Tibial nerve (tissue), 4 donors: ENCODE data around the gene SYNPO2. TPM values are rescaled to one million over a fixed set of nuclear protein-coding genes. Genes with fewer than 3 reads are reported as not detected.

Experiments
- DNase-seq, 2 donors: peaks; one replicate each; pipeline ENCODE4 v3.0.0-alpha.2; 2019; ENCODE audit warnings: low spot score in 2 of 2
- H3K27ac ChIP-seq, 4 donors: fragments of 200-600 bp; sonication (generic) in 3 of 4; one replicate each; pipeline ENCODE4 v1.5.1; 2017 to 2019; ENCODE audit warnings: mild to moderate bottlenecking in 1 of 4
- H3K27me3 ChIP-seq, 2 donors: fragments of 200-600 bp; sonication (generic) in 1 of 2; one replicate each; pipeline versions ENCODE4 v1.5.1 to v1.6.0; 2017 to 2019
- H3K36me3 ChIP-seq, 3 donors: fragments of 200-600 bp; sonication (generic); one replicate each; pipeline ENCODE4 v1.5.1; 2018 to 2019
- H3K4me1 ChIP-seq, 4 donors: fragments of 200-600 bp; sonication (generic) in 3 of 4; one replicate each; pipeline ENCODE4 v1.5.1; 2017 to 2019
- H3K4me3 ChIP-seq, 4 donors: fragments of 200-600 bp; sonication (generic) in 3 of 4; one replicate each; pipeline ENCODE4 v1.5.1; 2017 to 2019; ENCODE audit warnings: mild to moderate bottlenecking in 1 of 4, moderate library complexity in 1 of 4
- H3K9me3 ChIP-seq, 4 donors: fragments of 200-600 bp; sonication (generic) in 3 of 4; one replicate each; pipeline ENCODE4 v1.5.1; 2017 to 2019
- EP300 ChIP-seq, 2 donors: sonication (generic); formaldehyde crosslinking; IDR thresholded peaks; one replicate each; pipeline ENCODE4 v1.6.1; 2017; ENCODE audit warnings: antibody characterized with exemption in 2 of 2, mild to moderate bottlenecking in 1 of 2
- POLR2A ChIP-seq, 2 donors: fragments of 450-650 bp; IDR thresholded peaks; one replicate each; pipeline ENCODE4 v1.6.1; 2017; ENCODE audit warnings: antibody characterized with exemption in 2 of 2, mild to moderate bottlenecking in 2 of 2, moderate library complexity in 2 of 2
- WGBS, 2 donors: methylation state at CpG; one replicate each; pipeline ENCODE4 v1.1.5; 2018; 5-methylcytosine and 5-hydroxymethylcytosine counted together
- total RNA-seq, 4 donors: library from RNA; depleted of rRNA; stranded (reverse); fragments of >200 nt; gene quantifications; one replicate each; pipeline ENCODE4 v1.1.0, GENCODE V29; 2016
- TF ChIP-seq, protein P1 (sequence below), 5 experiments: fragments of 200-600 bp in 3 of 5; fragments of 450-650 bp in 2 of 5; sonication (generic) in 3 of 5; IDR thresholded peaks; one replicate each; pipeline ENCODE4 v1.5.1; 2016 to 2019; ENCODE audit warnings: antibody characterized with exemption in 5 of 5, mild to moderate bottlenecking in 3 of 5, moderate library complexity in 2 of 5

Gene SYNPO2
- total RNA-seq, 4 donors from 2014 or later, result 118 to 177 (median 138) TPM

DNA sequence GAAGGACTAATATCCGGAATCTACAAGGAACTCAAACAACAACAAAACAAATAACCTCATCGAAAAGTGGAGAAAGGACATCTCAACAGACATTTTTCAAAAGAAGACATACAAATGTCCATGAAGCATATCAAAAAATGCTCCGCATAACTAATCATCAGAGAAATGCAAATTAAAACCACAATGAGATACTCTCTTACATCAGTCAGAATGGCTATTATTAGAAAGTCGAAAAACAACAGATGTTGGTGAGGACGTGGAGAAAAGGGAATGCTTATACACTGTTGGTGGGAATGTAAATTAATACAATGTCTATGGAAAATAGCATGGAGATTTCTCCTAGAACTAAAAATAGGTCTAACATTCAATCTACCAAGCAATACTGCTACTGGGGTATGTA lies 195.9 kb downstream of the SYNPO2 start:
- DNase-seq, result no peak

DNA sequence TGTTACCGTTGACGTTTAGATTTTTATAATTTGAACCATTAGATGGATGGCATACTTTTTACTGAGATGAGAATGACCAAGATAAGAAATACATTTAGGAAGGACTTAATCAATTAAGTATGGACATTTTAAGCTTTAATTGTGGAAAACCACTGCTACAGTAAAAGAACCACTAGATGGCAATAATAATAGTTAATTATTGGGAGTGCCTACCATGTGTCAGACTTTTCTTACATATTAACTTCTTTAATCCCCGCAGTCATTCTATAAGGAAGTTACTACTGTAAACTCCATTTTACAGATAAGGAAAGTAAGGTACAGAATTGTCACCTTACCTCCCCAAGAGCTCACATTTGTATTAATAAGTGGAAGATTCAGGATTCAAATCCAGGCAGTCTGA lies 198.5 kb downstream of the SYNPO2 start:
- DNase-seq, result no peak
- TF ChIP-seq, protein P1, sequence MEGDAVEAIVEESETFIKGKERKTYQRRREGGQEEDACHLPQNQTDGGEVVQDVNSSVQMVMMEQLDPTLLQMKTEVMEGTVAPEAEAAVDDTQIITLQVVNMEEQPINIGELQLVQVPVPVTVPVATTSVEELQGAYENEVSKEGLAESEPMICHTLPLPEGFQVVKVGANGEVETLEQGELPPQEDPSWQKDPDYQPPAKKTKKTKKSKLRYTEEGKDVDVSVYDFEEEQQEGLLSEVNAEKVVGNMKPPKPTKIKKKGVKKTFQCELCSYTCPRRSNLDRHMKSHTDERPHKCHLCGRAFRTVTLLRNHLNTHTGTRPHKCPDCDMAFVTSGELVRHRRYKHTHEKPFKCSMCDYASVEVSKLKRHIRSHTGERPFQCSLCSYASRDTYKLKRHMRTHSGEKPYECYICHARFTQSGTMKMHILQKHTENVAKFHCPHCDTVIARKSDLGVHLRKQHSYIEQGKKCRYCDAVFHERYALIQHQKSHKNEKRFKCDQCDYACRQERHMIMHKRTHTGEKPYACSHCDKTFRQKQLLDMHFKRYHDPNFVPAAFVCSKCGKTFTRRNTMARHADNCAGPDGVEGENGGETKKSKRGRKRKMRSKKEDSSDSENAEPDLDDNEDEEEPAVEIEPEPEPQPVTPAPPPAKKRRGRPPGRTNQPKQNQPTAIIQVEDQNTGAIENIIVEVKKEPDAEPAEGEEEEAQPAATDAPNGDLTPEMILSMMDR (IDR thresholded peaks at IDR 0.05), result peak; percentile 20 to 62 (median 35)
- TF ChIP-seq POLR2A (IDR thresholded peaks at IDR 0.05), result no peak
- TF ChIP-seq EP300 (IDR thresholded peaks at IDR 0.05), result no peak
- 56 to 76% methylated on average over 3 of the region's 3 CpGs for WGBS, 2 donors
- H3K36me3 ChIP-seq, result no peaks in the 10 kb centered on the region
- H3K27ac ChIP-seq, result peak overlapping the region in 1 of 4 donors; percentile 45
- no peaks in the 10 kb centered on the region for H3K9me3 ChIP-seq
- no peak overlapping the region for H3K4me3 ChIP-seq
- H3K4me1 ChIP-seq, result peaks cover 0 to 16% (median 4%) of the 10 kb centered on the region in 4 donors
- H3K27me3 ChIP-seq, result no peaks in the 10 kb centered on the region

More for the DNA sequence above, 195.9 kb downstream of the SYNPO2 start:
- H3K36me3 ChIP-seq, result no peaks in the 10 kb centered on the region
- TF ChIP-seq POLR2A (IDR thresholded peaks at IDR 0.05), result no peak
- 65 to 77% methylated on average over 5 of the region's 5 CpGs for WGBS, 2 donors
- H3K27me3 ChIP-seq, result no peaks in the 10 kb centered on the region
- H3K4me3 ChIP-seq, result no peak overlapping the region
- H3K9me3 ChIP-seq, result no peaks in the 10 kb centered on the region
- H3K4me1 ChIP-seq, result peaks cover 0 to 19% (median 4%) of the 10 kb centered on the region in 4 donors
- no peak overlapping the region for H3K27ac ChIP-seq

GRCh38 chr4:119087656-119088055 lies 199.0 kb downstream of the SYNPO2 start:
- H3K36me3 ChIP-seq, result no peaks in the 10 kb centered on the region
- H3K27ac ChIP-seq, result peak overlapping the region in 1 of 4 donors; percentile 45
- no peak for DNase-seq
- WGBS, 2 donors, result 64 to 77% methylated on average over 5 of the region's 5 CpGs
- no peaks in the 10 kb centered on the region for H3K27me3 ChIP-seq
- no peak overlapping the region for H3K4me3 ChIP-seq
- H3K4me1 ChIP-seq, result peaks cover 0 to 10% (median 4%) of the 10 kb centered on the region in 4 donors
- TF ChIP-seq EP300 (IDR thresholded peaks at IDR 0.05), result no peak
- TF ChIP-seq, protein P1 (IDR thresholded peaks at IDR 0.05), result no peak
- TF ChIP-seq POLR2A (IDR thresholded peaks at IDR 0.05), result no peak
- no peaks in the 10 kb centered on the region for H3K9me3 ChIP-seq

DNA sequence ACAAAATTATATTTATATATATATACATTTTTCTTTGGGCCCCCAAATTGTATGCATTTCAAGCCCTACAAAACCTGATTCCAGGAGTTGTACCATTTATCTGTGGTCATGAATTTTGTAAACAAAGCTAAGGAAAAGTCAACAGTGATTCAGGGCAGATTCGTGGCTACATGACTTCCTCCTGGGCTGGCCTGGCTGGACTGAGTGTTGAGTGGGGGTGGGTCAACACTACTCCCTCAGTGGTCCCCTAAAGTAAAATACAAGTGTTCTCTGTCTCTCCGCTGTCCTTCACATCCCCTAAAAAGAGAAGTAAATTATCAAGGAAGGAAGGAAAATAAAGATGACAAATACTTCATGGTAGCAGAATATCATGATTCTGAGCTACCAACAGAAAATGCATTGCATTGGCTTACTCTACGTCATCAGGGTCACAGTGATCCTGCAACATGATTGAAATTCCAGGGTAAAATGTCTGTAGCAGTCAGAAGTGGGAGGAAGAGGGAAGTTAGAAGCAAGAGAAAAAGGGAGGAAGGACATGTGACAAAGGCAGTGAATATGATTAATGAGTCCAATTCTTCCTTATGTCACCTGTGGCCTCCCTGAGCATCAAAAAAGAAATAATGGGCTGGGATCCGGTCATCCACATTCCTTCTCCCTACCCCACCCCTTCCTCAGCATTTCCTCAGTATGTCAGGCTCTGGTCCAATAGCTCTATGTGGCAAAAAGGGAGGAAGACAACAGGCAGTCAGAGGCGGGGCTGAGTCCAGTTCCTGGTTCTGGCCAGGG lies 204.6 kb downstream of the SYNPO2 start:
- DNase-seq, result no peak
- Histone ChIP-seq H3K27me3 (no peaks in the 10 kb centered on the region), H3K27ac (no peak overlapping the region)

DNA sequence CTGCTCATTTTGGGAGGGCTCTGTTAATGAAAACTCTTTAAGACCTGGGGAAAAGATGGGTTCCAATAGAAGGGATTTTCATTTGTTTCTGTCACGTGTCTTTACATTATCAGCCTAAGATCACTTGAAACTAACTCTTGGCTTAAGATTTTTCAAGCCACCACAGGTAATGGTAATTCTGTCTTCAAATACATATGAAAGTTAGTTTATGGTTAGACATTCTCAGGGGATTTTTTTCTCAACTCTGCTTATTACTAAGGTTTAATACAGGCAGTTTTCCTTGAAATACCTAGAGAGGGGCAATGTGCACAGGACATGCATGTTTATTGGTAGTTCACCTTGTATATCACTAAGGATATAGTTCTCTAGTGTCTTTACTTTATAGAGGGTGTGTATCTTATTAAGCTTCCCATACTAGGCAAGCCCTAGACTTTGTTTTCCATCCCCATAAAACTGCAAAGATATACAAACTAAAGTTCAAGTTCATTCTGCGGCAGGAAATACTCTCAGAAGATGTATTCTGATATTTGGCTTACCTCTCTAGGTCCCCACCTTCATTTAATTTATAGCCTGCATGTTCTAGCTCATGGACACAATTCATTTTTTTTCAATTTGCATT lies 208.7 kb downstream of the SYNPO2 start:
- no peak for TF ChIP-seq EP300 (IDR thresholded peaks at IDR 0.05)
- Histone ChIP-seq H3K4me1 (peaks cover 0 to 58% (median 17%) of the 10 kb centered on the region in 4 donors), H3K27me3 (no peaks in the 10 kb centered on the region), H3K9me3 (no peaks in the 10 kb centered on the region), H3K4me3 (no peak overlapping the region), H3K36me3 (no peaks in the 10 kb centered on the region), H3K27ac (peak overlapping the region in 1 of 4 donors; percentile 76)
- 82 to 91% methylated on average over 2 of the region's 2 CpGs for WGBS, 2 donors
- no peak for DNase-seq

More for the DNA sequence above, 204.6 kb downstream of the SYNPO2 start:
- Histone ChIP-seq H3K9me3 (no peaks in the 10 kb centered on the region), H3K4me1 (peaks cover 0 to 20% (median 7%) of the 10 kb centered on the region in 4 donors), H3K4me3 (no peak overlapping the region), H3K36me3 (no peaks in the 10 kb centered on the region)
- TF ChIP-seq, protein P1 (IDR thresholded peaks at IDR 0.05), result no peak
- TF ChIP-seq EP300 (IDR thresholded peaks at IDR 0.05) (no peak), POLR2A (IDR thresholded peaks at IDR 0.05) (no peak)
- WGBS, 2 donors, result 62 to 64% methylated on average over 5 of the region's 5 CpGs

DNA sequence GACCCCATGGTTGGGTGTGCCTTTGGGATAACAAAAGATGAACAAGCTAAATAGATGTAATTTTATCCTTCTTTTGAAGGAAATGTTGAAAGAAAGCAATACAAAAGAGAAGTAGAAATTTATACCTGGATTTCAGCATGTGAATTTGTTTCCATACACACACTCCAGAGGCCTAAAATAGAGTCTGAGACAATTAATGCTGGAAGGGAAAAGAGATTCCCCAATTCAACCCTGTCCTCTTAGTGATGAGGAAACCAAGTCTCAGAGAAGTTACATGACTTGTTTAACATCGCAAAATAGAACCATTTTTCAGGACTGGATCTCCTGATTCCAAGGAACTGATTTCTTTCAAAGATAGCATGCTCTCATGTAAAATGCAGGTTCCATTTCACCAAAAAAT lies 209.7 kb downstream of the SYNPO2 start:
- peak overlapping the region in 3 of 4 donors; percentile 7 to 78 (median 76) for H3K27ac ChIP-seq
- no peak for DNase-seq

More for the DNA sequence above, 209.7 kb downstream of the SYNPO2 start:
- no peaks in the 10 kb centered on the region for H3K9me3 ChIP-seq
- 81 to 83% methylated on average over 1 of the region's 1 CpG for WGBS, 2 donors
- no peaks in the 10 kb centered on the region for H3K36me3 ChIP-seq
- no peak overlapping the region for H3K4me3 ChIP-seq
- no peak for TF ChIP-seq POLR2A (IDR thresholded peaks at IDR 0.05)
- TF ChIP-seq, protein P1 (IDR thresholded peaks at IDR 0.05), result no peak
- no peak for TF ChIP-seq EP300 (IDR thresholded peaks at IDR 0.05)
- H3K4me1 ChIP-seq, result peaks cover 0 to 63% (median 19%) of the 10 kb centered on the region in 4 donors
- H3K27me3 ChIP-seq, result no peaks in the 10 kb centered on the region
